Common myeloid progenitor, CD34-positive (primary cell): ENCODE data around the gene ZBTB16.
"Not testable (repeated sequence)": the region's sequence is repeated elsewhere in the genome, so short reads cannot be mapped to it uniquely, and the experiment has no call there.

Experiments used
- CTCF ChIA-PET: fragments of 350-600 bp; sonication (Branson Sonifier 250); formaldehyde crosslinking; loops from one replicate; lab custom pipeline; 2021; ENCODE audit warnings: antibody characterized with exemption; lab: Charles Lee
- POLR2A ChIA-PET: fragments of 350-600 bp; sonication (Branson Sonifier 250); formaldehyde crosslinking; loops from one replicate; lab custom pipeline; 2021; ENCODE audit warnings: antibody characterized with exemption; lab: Charles Lee
- DNase-seq, 3 donors: peaks; one replicate each; pipeline versions ENCODE4 v3.0.0 to v3.0.0-alpha.2; 2013
- H3K27ac ChIP-seq, 2 experiments: 1 replicate in 1 of 2; 2 replicates in 1 of 2; pipeline ENCODE4 v1.7.0; 2013; ENCODE audit warnings: inconsistent platforms in 2 of 2, low read length in 2 of 2, mild to moderate bottlenecking in 2 of 2, low read depth in 1 of 2, moderate library complexity in 1 of 2; ENCODE audit not compliant: severe bottlenecking in 2 of 2, insufficient read depth in 1 of 2, poor library complexity in 1 of 2
- H3K27me3 ChIP-seq, 5 experiments: replicated peaks in 2 of 5; 1 replicate in 3 of 5; 2 replicates in 2 of 5; pipeline versions ENCODE4 v1.6.1 to v1.7.0; 2013; ENCODE audit warnings: low read length in 4 of 5, mild to moderate bottlenecking in 2 of 5, moderate library complexity in 2 of 5, inconsistent platforms in 1 of 5; ENCODE audit not compliant: insufficient read depth in 5 of 5, control insufficient read depth in 4 of 5
- H3K36me3 ChIP-seq, 4 experiments: 1 replicate in 2 of 4; 2 replicates in 2 of 4; pipeline versions ENCODE4 v1.6.1 to v1.7.0; 2013; ENCODE audit warnings: low read length in 3 of 4, control low read depth in 1 of 4, mild to moderate bottlenecking in 1 of 4; ENCODE audit not compliant: control insufficient read depth in 4 of 4, insufficient read depth in 4 of 4
- H3K4me1 ChIP-seq, 4 experiments: 1 replicate in 3 of 4; 2 replicates in 1 of 4; pipeline versions ENCODE4 v1.6.1 to v1.7.1; 2013; ENCODE audit warnings: low read length in 3 of 4, mild to moderate bottlenecking in 3 of 4, control low read depth in 1 of 4, inconsistent platforms in 1 of 4, moderate library complexity in 1 of 4; ENCODE audit not compliant: control insufficient read depth in 4 of 4, insufficient read depth in 4 of 4; ENCODE audit errors: control extremely low read depth in 1 of 4
- H3K4me3 ChIP-seq, 7 experiments: 1 replicate in 4 of 7; 2 replicates in 3 of 7; pipeline versions ENCODE4 v1.5.1 to v1.7.0; 2013; ENCODE audit warnings: mild to moderate bottlenecking in 7 of 7, low read length in 6 of 7, moderate library complexity in 6 of 7, inconsistent platforms in 2 of 7, low read depth in 2 of 7, control low read depth in 1 of 7; ENCODE audit not compliant: insufficient read depth in 4 of 7, control insufficient read depth in 1 of 7; ENCODE audit errors: extremely low read depth in 1 of 7
- H3K9me3 ChIP-seq, 5 experiments: 1 replicate in 4 of 5; 2 replicates in 1 of 5; pipeline versions ENCODE4 v1.6.1 to v1.7.1; 2013; ENCODE audit warnings: low read length in 4 of 5, mild to moderate bottlenecking in 2 of 5, inconsistent platforms in 1 of 5, low read depth in 1 of 5, moderate library complexity in 1 of 5; ENCODE audit not compliant: control insufficient read depth in 4 of 5, insufficient read depth in 2 of 5; ENCODE audit errors: control extremely low read depth in 1 of 5
- WGBS: methylation state at CpG from one replicate; pipeline ENCODE4 v1.1.5; 2013; ENCODE audit not compliant: insufficient coverage; 5-methylcytosine and 5-hydroxymethylcytosine counted together

Gene ZBTB16

GRCh38 chr11:114049050-114049449, 10.5 kb upstream of the ZBTB16 start:
- Histone ChIP-seq H3K27ac (no peak overlapping the region), H3K9me3 (no peaks in the 10 kb centered on the region), H3K4me1 (peaks cover 0 to 2% (median 0%) of the 10 kb centered on the region in 4 experiments), H3K36me3 (no peaks in the 10 kb centered on the region), H3K27me3 (no peaks in the 10 kb centered on the region), H3K4me3 (no peak overlapping the region)
- 100% methylated on average over 1 of the region's 2 CpGs for WGBS
- POLR2A ChIA-PET: no interaction called here
- DNase-seq: no peak
- CTCF ChIA-PET: interaction anchor here (1.0 to 5.1 kb wide), 7 partner anchors 23 to 213 kb away, joined by 3 to 18 read pairs (median 5); no protein-coding TSS in a partner anchor

GRCh38 chr11:114049766-114050165, 9.7 kb upstream of the ZBTB16 start:
- H3K27ac ChIP-seq, POLR2A ChIA-PET, H3K36me3 ChIP-seq, DNase-seq, H3K27me3 ChIP-seq, H3K9me3 ChIP-seq, H3K4me3 ChIP-seq, H3K4me1 ChIP-seq: not testable (repeated sequence)
- CTCF ChIA-PET: interaction anchor here (1.0 to 2.2 kb wide), 2 partner anchors 189 to 211 kb away, joined by 3 to 5 read pairs; no protein-coding TSS in a partner anchor
- WGBS: 100% methylated on average over 8 of the region's 9 CpGs

GRCh38 chr11:114050258-114050927, 9.1 kb upstream of the ZBTB16 start:
- WGBS: 100% methylated on average over 11 of the region's 15 CpGs
- DNase-seq: no peak
- POLR2A ChIA-PET: interaction anchor here (0.6 kb wide), 1 partner anchor 149 kb away, joined by 6 read pairs; no protein-coding TSS in a partner anchor
- no peaks in the 10 kb centered on the region for H3K9me3 ChIP-seq
- H3K36me3 ChIP-seq: no peaks in the 10 kb centered on the region
- CTCF ChIA-PET: interaction anchor here (1.3 to 2.2 kb wide), 3 partner anchors 12 to 210 kb away, joined by 3 to 5 read pairs (median 3); no protein-coding TSS in a partner anchor
- H3K27ac ChIP-seq: no peak overlapping the region
- no peaks in the 10 kb centered on the region for H3K27me3 ChIP-seq
- peaks cover 0 to 2% (median 0%) of the 10 kb centered on the region in 4 experiments for H3K4me1 ChIP-seq
- no peak overlapping the region for H3K4me3 ChIP-seq

GRCh38 chr11:114051558-114051957, 8.0 kb upstream of the ZBTB16 start:
- CTCF ChIA-PET: interaction anchor here (1.2 to 1.6 kb wide), 4 partner anchors 9 to 210 kb away, joined by 3 to 5 read pairs (median 4); no protein-coding TSS in a partner anchor
- no peak overlapping the region for H3K27ac ChIP-seq

GRCh38 chr11:114052160-114052559, 7.4 kb upstream of the ZBTB16 start:
- Histone ChIP-seq H3K4me3 (no peak overlapping the region), H3K9me3 (no peaks in the 10 kb centered on the region), H3K27ac (no peak overlapping the region), H3K27me3 (peaks cover 0 to 5% (median 0%) of the 10 kb centered on the region in 5 experiments), H3K36me3 (no peaks in the 10 kb centered on the region), H3K4me1 (peaks cover 0 to 5% (median 3%) of the 10 kb centered on the region in 4 experiments)
- POLR2A ChIA-PET: interaction anchor here (0.5 kb wide), 1 partner anchor 1108 kb away, joined by 6 read pairs; no protein-coding TSS in a partner anchor
- CTCF ChIA-PET: interaction anchor here (0.6 to 1.6 kb wide), 7 partner anchors 9 to 210 kb away, joined by 3 to 5 read pairs (median 3); no protein-coding TSS in a partner anchor
- 94% methylated on average over 5 of the region's 5 CpGs for WGBS
- DNase-seq: no peak

More at GRCh38 chr11:114051558-114051957, 8.0 kb upstream of the ZBTB16 start:
- H3K4me1 ChIP-seq: peaks cover 0 to 2% (median 0%) of the 10 kb centered on the region in 4 experiments
- no peaks in the 10 kb centered on the region for H3K36me3 ChIP-seq
- POLR2A ChIA-PET: interaction anchor here (0.5 kb wide), 1 partner anchor 1107 kb away, joined by 6 read pairs; no protein-coding TSS in a partner anchor
- DNase-seq: no peak
- H3K9me3 ChIP-seq: no peaks in the 10 kb centered on the region
- 89% methylated on average over 4 of the region's 4 CpGs for WGBS
- H3K4me3 ChIP-seq: no peak overlapping the region
- no peaks in the 10 kb centered on the region for H3K27me3 ChIP-seq

GRCh38 chr11:114053406-114053805, 6.1 kb upstream of the ZBTB16 start:
- WGBS: 100% methylated on average over 1 of the region's 2 CpGs
- no peak overlapping the region for H3K27ac ChIP-seq
- ChIA-PET POLR2A (no interaction called here), CTCF (interaction anchor here (1.9 to 6.8 kb wide), 3 partner anchors 17 to 126 kb away, joined by 5 to 58 read pairs (median 5); no protein-coding TSS in a partner anchor)
- H3K9me3 ChIP-seq: no peaks in the 10 kb centered on the region
- H3K36me3 ChIP-seq: no peaks in the 10 kb centered on the region
- H3K4me3 ChIP-seq: no peak overlapping the region
- peaks cover 0 to 16% (median 11%) of the 10 kb centered on the region in 4 experiments for H3K4me1 ChIP-seq
- H3K27me3 ChIP-seq: peaks cover 0 to 8% (median 2%) of the 10 kb centered on the region in 5 experiments
- no peak for DNase-seq
